AG04450 (cell line): ENCODE measurements around the gene ZDHHC17. TPM values are rescaled to one million over a fixed set of nuclear protein-coding genes. Genes with fewer than 3 reads are reported as not detected.

Experiments
- CTCF ChIA-PET: fragments of 300-600, 350-600 bp; formaldehyde crosslinking; extraction: SDS; loops from one replicate; lab custom pipeline; 2022; ENCODE audit warnings: antibody characterized with exemption, inconsistent platforms; lab: Charles Lee
- POLR2A ChIA-PET: fragments of 350-600 bp; formaldehyde crosslinking; extraction: SDS; loops from one replicate; lab custom pipeline; 2021; ENCODE audit warnings: antibody characterized with exemption, inconsistent platforms; lab: Yijun Ruan, JAX
- DNase-seq: peaks from one replicate; pipeline ENCODE4 v3.0.0-alpha.2; 2011; ENCODE audit warnings: low read depth, low spot score
- H3K27ac ChIP-seq: one replicate; pipeline ENCODE4 v1.5.1; 2012; ENCODE audit warnings: low read depth, low read length, control low read depth
- H3K27me3 ChIP-seq: one replicate; pipeline ENCODE4 v1.6.0; 2012; ENCODE audit warnings: low read length; ENCODE audit not compliant: control insufficient read depth, insufficient read depth
- H3K4me3 ChIP-seq: 2 replicates; pipeline ENCODE4 v1.5.1; 2011; ENCODE audit warnings: mild to moderate bottlenecking, low read depth, low read length, control low read depth
- H3K9me3 ChIP-seq: 2 replicates; pipeline ENCODE4 v1.5.1; 2012; ENCODE audit warnings: low read length; ENCODE audit not compliant: control insufficient read depth, insufficient read depth
- polyA minus RNA-seq: library from RNA; depleted of rRNA, polyadenylated mRNA; stranded (reverse); fragments of >200 nt; gene quantifications from 2 replicates; pipeline ENCODE4 v1.2.3, GENCODE V29; 2011; rRNA and poly(A)+ RNA removed
- polyA plus RNA-seq: library from polyadenylated mRNA; depleted of rRNA; stranded (reverse); fragments of >200 nt; gene quantifications from 2 replicates; pipeline ENCODE4 v1.2.3, GENCODE V29; 2011; rRNA removed
- TF ChIP-seq, protein P1 (sequence below): IDR thresholded peaks from 2 replicates; pipeline ENCODE4 v1.5.1; 2011; ENCODE audit warnings: low read depth, low read length, control low read depth, inconsistent platforms

ZDHHC17 gene, protein sequence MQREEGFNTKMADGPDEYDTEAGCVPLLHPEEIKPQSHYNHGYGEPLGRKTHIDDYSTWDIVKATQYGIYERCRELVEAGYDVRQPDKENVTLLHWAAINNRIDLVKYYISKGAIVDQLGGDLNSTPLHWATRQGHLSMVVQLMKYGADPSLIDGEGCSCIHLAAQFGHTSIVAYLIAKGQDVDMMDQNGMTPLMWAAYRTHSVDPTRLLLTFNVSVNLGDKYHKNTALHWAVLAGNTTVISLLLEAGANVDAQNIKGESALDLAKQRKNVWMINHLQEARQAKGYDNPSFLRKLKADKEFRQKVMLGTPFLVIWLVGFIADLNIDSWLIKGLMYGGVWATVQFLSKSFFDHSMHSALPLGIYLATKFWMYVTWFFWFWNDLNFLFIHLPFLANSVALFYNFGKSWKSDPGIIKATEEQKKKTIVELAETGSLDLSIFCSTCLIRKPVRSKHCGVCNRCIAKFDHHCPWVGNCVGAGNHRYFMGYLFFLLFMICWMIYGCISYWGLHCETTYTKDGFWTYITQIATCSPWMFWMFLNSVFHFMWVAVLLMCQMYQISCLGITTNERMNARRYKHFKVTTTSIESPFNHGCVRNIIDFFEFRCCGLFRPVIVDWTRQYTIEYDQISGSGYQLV
- 35.3 and 48.1 TPM in 2 replicates for polyA plus RNA-seq
- 50.3 and 101 TPM in 2 replicates for polyA minus RNA-seq

DNA sequence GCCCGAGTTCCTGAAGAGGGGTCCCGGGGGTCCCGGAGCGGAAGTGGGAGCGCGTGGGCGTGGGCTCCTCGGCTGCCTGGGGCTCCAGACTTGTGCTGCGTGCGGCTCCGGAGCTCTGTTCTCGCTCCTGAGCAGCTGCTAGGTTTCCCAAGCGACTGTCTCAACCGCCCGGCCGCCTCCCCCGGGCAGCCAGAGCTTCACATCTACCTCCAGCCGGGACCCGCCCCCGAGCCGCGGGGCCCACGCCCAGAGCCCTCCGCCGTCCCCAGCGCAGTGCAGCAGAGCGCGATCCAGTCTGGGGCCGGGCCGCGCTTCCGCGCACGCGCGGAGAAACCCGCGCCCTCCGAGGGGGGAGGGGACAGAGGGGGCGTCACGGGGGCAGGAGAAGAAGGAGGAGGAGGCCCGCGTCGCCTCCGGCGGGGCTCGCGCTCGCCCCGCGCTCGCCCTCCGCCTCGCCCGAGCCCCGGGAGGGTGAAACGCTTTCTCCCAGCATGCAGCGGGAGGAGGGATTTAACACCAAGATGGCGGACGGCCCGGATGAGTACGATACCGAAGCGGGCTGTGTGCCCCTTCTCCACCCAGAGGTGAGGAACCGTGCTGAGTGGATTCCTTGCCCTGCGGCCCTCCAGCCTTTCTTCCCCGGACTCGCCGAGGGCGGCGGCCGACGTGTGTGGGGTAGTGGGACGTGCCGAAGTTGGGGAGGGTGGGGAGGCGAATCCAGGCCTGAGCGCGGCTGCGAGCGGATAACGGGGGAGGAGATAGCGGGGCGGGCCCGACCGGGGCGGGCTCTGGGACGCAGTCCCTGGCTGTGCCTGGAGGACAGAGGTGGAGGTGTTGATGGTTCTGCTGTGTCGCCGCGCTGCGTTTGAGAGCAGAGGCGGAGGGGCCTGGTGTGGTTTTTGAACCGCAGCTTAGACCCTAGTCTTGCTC is at the start of gene ZDHHC17:
Gene ZDHHC17, plus strand, starts transcription at position 370 of the 930 bp plus-strand sequence. Its CDS starts 122 bp downstream, at position 492.
- TF ChIP-seq, protein P1, sequence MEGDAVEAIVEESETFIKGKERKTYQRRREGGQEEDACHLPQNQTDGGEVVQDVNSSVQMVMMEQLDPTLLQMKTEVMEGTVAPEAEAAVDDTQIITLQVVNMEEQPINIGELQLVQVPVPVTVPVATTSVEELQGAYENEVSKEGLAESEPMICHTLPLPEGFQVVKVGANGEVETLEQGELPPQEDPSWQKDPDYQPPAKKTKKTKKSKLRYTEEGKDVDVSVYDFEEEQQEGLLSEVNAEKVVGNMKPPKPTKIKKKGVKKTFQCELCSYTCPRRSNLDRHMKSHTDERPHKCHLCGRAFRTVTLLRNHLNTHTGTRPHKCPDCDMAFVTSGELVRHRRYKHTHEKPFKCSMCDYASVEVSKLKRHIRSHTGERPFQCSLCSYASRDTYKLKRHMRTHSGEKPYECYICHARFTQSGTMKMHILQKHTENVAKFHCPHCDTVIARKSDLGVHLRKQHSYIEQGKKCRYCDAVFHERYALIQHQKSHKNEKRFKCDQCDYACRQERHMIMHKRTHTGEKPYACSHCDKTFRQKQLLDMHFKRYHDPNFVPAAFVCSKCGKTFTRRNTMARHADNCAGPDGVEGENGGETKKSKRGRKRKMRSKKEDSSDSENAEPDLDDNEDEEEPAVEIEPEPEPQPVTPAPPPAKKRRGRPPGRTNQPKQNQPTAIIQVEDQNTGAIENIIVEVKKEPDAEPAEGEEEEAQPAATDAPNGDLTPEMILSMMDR, result no peak
- no peaks in the 10 kb centered on the region for H3K27me3 ChIP-seq
- peak; percentile 75 for DNase-seq
- POLR2A ChIA-PET, result interaction anchor here (0.6 to 1.0 kb wide), 8 partner anchors 8 to 120 kb away, joined by 3 to 5 read pairs (median 3); no protein-coding TSS in a partner anchor
- H3K4me3 ChIP-seq, result peak within 1 kb of the TSS; percentile 94
- H3K9me3 ChIP-seq, result no peaks in the 10 kb centered on the region; the same call in 1 of the 2 replicates
- H3K27ac ChIP-seq, result peak within 1 kb of the TSS; percentile 98
- CTCF ChIA-PET, result interaction anchor here (0.9 to 1.3 kb wide), 2 partner anchors 27 to 57 kb away, joined by 3 to 4 read pairs; no protein-coding TSS in a partner anchor

DNA sequence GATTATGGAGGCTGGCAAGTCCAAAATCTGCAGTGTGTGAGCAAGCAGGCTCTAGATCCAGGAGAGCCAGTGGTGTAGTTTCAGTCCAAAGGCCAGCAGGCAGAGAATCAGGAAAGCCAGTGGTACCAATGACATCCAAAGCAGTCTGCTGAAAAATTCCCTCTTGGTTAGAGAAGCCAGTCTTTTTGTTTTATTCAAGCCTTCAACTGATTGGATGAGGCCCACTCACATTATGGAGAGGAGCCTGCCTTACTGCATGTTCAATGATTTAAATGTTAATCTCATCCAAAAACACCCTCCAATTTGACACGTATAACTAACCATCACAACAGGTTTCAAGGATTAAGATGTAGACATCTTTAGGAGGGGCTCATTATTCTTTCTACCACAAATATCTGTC is 49.5 kb upstream of the ZDHHC17 start:
- no peaks in the 10 kb centered on the region for H3K9me3 ChIP-seq
- H3K4me3 ChIP-seq, result no peak overlapping the region
- POLR2A ChIA-PET, result no interaction called here
- DNase-seq, result no peak
- TF ChIP-seq, protein P1, result no peak
- CTCF ChIA-PET, result no interaction called here
- no peaks in the 10 kb centered on the region for H3K27me3 ChIP-seq
- no peak overlapping the region for H3K27ac ChIP-seq

DNA sequence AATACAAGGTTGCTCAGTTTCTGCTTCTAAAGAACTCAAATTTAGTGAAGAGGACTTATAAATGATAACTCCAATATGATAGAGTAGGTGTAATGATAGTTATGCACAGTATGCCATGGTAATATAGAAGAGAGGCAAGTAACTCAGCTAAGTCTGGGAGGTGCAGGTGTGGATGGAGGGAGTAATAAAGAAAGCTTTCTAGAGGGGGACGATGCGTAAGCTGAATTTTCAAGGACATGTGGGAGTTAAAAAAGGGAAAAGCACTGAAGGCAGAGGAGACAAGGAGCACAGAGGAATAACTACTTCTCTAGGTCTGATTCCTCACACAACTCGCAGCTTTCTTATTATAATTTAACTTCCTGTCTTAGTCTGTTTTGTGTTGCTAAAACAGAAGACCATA is 49.1 kb upstream of the ZDHHC17 start:
- no peaks in the 10 kb centered on the region for H3K27me3 ChIP-seq
- ChIA-PET POLR2A (no interaction called here), CTCF (no interaction called here)
- no peak for DNase-seq
- TF ChIP-seq, protein P1, result no peak
- no peak overlapping the region for H3K27ac ChIP-seq
- no peaks in the 10 kb centered on the region for H3K9me3 ChIP-seq
- H3K4me3 ChIP-seq, result no peak overlapping the region

DNA sequence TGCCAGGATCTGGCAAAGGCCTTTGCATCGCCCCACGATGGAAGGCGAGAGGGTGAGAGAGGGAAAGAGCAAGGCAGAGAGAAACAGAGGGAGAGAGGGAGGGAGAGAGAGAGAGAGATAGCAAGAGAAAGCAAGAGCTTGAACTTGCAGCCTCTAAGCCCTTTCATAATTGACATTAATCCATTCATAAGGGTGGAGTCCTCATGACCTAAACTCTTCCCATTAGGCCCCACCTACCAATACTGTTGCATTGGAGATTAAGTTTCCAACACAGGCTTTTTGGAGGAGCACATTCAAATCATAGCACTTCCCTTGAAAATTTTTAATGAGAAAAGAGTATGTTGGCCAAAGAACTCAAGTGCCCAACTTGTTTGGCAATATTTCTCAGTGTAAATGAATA is 48.6 kb upstream of the ZDHHC17 start:
- TF ChIP-seq, protein P1, result no peak
- DNase-seq, result no peak
- no peak overlapping the region for H3K4me3 ChIP-seq
- no peak overlapping the region for H3K27ac ChIP-seq
- H3K9me3 ChIP-seq, result no peaks in the 10 kb centered on the region
- ChIA-PET CTCF (no interaction called here), POLR2A (interaction anchor here (0.6 kb wide), 1 partner anchor 35 kb away, joined by 3 read pairs; no protein-coding TSS in a partner anchor)
- H3K27me3 ChIP-seq, result no peaks in the 10 kb centered on the region
